Spleen (tissue), 7 donors: Measurements from ENCODE around the gene NUTM2E.
"Not testable (repeated sequence)": the region's sequence is repeated elsewhere in the genome, so short reads cannot be mapped to it uniquely, and the experiment has no call there.

ENCODE experiments used
- CTCF ChIP-seq, 11 experiments: fragments of 200-600 bp in 7 of 11; fragments of 450-650 bp in 4 of 11; sonication (generic) in 4 of 11; IDR thresholded peaks in 8 of 11; conservative IDR thresholded peaks in 3 of 11; 1 replicate in 7 of 11; 2 replicates in 4 of 11; pipeline versions ENCODE4 v1.4.0 to v1.8.0; 2016 to 2021; ENCODE audit warnings: antibody characterized with exemption in 11 of 11, inconsistent platforms in 4 of 11, mild to moderate bottlenecking in 1 of 11
- POLR2A ChIP-seq, 3 donors: fragments of 450-650 bp; IDR thresholded peaks; one replicate each; pipeline ENCODE4 v1.5.1; 2017; ENCODE audit warnings: antibody characterized with exemption in 3 of 3, mild to moderate bottlenecking in 1 of 3
- POLR2AphosphoS5 ChIP-seq, 3 donors: sonication (generic); formaldehyde crosslinking; IDR thresholded peaks; one replicate each; pipeline ENCODE4 v1.5.1; 2017; ENCODE audit warnings: antibody characterized with exemption in 3 of 3
- donor health status: DM: no; HTN: no; CAD: no; lungs with moderate emphysema.
- donor health status: DM: no; HTN: no; CAD: no.
- donor health status: DM: no; HTN: no; CAD: no.

DNA sequence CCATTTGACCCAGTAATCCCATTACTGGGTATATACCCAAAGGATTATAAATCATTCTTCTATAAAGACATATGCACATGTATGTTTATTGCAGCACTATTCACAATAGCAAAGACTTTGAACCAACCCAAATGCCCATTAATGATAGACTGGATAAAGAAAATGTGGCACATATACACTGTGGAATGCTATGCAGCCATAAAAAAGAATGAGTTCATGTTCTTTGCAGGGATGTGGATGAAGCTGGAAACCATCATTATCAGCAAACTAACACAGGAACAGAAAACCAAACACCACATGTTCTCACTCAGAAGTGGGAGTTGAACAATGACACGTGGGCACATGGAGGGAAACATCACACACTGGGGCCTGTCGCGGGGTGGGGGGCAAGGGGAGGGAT, 7.3 kb downstream of the NUTM2E start:
- not testable (repeated sequence) for TF ChIP-seq POLR2A (IDR thresholded peaks at IDR 0.05); CTCF (IDR thresholded peaks at IDR 0.05 in 8 of 11, conservative IDR thresholded peaks at IDR 0.05 in 3 of 11); POLR2AphosphoS5 (IDR thresholded peaks at IDR 0.05)
